ENCODE results near the gene LPCAT1. TPM values are rescaled to one million over a fixed set of nuclear protein-coding genes. Genes with fewer than 3 reads are reported as not detected.

The LPCAT1 gene
- total RNA-seq, 1 donor from 2014 or later, result 45.7 TPM

DNA sequence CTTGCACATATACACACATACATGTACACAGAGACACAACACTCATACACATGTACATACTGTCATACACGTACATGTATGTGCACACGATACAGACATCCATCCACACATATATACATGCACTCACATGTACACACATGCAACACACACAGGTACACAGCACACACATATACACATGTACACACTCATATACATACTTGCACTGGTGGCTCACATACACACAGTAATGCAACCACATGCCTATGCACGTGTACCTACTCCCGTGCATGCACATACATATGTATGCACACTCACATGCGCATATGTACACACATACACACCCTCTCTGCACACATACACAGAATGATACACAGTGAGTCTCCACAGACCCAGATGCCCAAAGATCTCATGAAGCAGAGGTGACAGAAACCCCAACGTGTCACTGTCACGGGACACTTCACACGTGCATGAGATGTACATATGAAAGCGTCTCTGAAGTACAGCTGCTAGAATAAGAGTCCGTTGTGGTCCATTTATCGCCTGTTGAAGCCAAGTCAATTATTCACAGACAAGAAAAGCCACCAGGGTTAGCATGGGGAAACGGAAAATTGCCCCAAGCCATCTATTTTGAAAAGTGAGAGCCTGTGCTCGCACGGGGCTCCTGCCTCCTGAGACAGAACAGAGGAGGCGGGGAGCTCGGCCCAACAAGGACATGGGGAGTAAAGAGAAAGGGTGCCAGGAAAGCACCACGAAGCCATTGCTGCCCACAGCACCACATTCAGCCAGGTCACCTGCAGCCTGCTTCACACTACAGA, 24.9 kb downstream of the LPCAT1 start:
- DNase-seq (ENCODE audit: low spot score), result no peak

DNA sequence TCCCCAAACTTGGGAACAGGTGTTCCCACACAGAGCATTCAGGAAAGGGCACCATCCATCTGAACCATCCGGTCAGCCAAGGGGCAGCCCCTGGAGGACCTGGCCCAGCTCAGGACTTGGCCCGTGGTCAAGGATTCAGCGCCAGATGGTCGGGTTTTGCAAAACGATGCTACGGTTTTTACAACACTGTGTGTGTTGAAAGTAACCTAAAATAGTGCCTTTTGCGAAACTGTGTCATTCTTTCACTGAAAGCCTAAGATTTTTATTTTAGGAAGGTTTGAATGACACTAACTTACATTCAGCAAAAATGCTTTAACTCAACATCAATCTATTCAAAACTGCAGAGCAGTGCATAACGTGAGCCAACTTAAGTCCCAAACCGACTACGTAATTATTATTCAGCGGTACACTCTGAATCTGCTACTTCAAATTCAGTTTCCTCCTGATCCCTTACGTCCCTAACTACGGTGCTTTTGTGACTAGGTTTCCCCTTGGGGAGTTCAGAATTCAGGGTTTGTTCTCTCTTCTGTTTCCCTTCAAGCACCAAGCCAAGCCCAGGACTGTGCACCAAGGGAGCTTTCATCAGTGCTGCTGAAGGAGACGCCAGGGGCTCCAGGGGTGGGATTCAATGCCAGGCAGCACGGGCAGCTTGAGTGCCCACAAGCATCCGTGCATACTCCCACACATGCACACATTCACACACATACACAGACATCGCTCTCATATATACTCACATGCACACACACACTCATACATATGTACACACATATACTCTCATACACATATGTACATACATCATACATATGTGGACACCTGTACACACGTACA, 25.8 kb downstream of the LPCAT1 start:
- DNase-seq (ENCODE audit: low spot score), result no peak

DNA sequence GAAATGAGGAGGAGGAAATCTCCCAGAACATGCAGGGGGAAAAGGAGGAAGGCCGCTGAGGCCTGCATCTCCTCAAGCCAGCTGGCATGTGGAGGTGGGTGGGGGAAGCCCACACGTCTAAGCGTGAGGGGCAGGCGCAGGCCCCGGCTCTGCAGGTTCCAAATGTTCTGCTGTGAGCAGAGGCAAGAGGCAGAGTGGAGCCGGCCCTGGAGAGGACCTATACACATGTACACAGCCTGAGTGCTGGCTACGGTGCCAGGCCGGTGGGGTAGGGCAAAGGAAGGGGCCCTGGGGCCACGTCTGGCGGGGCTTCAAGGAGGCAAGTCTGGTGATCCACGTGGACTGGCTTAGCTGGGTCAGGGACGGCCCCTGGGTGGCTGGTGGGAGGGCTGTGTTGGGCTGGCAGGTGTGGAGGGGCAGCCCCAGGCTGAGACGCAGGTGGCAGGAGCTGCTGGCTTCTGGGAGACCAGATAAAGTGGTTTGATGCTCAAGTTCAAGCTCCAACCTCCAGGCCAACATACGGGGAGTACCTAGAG, 26.4 kb downstream of the LPCAT1 start:
- DNase-seq (ENCODE audit: low spot score), result no peak

GRCh38 chr5:1495525-1495897, 28.2 kb downstream of the LPCAT1 start:
- DNase-seq (ENCODE audit: low spot score), result no peak

GRCh38 chr5:1494780-1495524, 28.8 kb downstream of the LPCAT1 start:
- no peak for DNase-seq (ENCODE audit: low spot score)

DNA sequence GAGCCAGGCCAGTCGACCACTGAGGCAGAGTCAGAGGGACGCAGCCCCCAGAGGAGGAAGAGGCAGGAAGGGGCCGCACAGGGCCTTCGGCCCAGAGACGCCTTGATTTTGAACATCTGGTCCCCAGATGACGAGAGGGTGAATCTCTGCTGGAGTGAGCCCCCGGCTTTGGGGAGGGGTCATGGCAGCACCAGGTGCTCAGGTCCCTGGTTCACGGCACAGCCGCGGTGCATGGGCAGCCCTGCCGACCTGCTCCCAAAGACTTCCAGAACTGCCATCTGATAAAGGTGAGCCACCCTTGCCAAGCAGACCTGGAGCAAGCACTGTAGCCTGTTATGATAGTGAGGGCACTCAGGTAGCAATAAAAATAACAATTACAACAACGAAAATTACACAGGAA, 29.8 kb downstream of the LPCAT1 start:
- no peak for DNase-seq (ENCODE audit: low spot score)

DNA sequence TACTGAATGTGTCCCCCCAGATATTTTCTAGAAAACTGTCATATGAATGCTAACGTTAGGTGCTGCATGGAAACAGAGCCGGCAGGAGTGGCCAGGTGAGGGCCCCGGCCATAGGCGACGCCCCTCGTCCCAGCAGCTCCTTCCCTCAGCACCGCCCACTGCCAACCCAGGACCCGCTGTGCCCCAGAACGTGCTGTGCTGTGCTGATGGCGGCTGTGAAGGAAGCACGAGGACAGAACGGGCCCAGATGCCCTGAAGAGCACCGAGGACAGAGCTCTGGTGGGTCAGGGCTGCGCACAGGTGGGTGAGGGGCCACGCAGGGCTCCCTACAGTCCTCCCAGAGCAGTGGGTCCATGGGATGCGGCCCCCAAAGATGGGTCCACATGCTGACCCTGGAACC, 30.3 kb downstream of the LPCAT1 start:
- DNase-seq (ENCODE audit: low spot score), result no peak

DNA sequence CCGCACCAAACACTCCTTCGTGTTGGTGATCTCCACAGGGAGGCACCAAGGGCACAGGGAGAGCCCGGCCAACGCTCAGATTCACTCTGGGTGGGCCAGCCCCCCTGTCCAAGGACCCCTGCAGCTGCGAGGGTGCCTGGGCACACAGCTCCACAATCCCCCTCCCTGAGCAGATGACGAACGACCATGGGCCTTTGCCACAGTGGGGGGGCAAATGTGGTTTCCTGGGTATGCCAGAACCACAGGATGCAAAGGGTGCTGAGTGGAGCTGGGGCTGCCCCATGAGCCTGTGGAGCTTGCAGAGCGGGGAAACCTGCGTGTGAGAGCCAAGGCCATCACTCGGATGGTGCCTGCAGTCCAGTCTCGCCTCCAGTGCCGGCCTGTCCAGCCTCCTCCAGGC, 31.0 kb downstream of the LPCAT1 start:
- DNase-seq (ENCODE audit: low spot score), result no peak

- DNase-seq (ENCODE audit: low spot score), result no peak
These were observed 33.4 kb downstream of the LPCAT1 start for GRCh38 chr5:1490376-1490775.

DNA sequence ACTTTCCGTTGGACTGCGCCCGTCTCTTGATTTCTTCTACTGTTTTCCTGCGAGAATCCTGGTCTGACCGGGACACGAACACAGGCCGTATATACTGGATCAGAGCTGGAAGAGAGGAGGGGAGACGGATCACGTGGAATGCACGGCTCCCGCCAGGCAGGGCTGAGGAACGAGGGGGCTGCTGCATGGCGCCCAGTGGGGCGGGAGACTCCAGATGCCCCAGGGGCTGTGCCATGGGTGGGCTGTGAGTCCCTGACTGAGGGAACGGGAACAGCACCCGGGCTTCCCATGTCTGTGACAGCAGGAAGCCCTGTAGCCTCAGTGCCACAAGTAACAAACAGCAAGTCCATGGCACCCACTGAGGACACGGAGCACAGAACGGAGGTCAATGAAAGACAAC, 34.0 kb downstream of the LPCAT1 start:
- DNase-seq (ENCODE audit: low spot score), result no peak

- DNase-seq (ENCODE audit: low spot score), result no peak
These were observed 34.7 kb downstream of the LPCAT1 start for GRCh38 chr5:1488882-1489680.

DNA sequence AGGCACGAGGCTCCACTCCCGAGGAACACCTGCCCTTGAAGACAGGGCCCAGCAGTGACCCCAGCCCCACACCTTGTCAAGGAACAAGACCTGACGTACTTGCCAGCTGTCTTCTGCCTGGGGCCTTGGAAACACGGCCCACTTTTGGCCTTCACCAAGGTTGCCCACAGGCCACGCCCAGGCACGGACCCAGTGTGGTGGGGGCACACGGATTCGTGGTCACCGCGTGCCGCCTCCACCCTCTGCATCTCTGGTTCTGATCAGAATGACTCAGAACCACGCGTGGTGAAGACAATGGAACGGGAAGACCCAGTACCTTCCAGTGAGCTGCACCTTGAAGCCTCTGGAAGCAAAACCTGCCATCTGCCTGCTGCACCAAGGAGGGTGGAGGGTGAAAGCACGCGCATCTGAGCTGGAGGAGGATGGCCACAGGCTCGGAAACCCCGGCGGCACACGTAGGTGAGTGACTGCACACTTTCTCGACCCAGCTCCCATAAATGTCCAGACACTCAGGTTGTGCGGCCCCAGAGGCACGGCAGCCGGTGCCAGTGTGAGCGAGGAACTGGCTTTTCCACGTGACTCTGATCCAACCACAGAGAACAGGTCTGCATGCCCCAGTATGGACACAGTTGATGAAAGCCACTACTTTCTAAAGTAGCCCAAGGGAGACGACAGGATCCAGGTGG, 36.5 kb downstream of the LPCAT1 start:
- no peak for DNase-seq (ENCODE audit: low spot score)

- no peak for DNase-seq (ENCODE audit: low spot score)
These were observed 37.5 kb downstream of the LPCAT1 start for GRCh38 chr5:1486271-1486670.

DNA sequence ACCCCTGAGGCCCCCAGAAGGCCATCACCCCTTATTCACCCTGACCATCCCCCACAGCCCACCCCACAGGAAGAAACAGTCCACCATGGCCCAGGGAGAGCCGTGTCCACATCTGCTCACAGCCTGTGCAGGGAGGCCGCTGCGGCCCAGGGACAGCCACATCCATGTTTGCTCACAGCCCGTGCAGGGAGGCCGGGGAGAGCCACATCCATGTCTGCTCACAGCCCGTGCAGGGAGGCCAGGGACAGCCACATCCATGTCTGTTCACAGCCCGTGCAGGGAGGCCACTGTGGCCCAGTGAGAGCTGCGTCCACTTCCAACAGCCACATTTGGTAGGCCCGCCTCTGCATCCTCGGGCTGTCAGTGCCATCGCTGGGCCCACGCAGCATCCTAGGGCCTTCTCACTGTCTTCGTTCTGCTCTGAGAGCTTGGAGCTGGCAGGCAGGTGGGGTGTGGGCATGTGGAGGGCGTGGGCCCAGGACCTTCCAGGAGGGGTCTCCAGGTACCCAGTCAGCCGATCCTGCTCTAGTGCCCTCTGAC, 38.1 kb downstream of the LPCAT1 start:
- no peak for DNase-seq (ENCODE audit: low spot score)

DNA sequence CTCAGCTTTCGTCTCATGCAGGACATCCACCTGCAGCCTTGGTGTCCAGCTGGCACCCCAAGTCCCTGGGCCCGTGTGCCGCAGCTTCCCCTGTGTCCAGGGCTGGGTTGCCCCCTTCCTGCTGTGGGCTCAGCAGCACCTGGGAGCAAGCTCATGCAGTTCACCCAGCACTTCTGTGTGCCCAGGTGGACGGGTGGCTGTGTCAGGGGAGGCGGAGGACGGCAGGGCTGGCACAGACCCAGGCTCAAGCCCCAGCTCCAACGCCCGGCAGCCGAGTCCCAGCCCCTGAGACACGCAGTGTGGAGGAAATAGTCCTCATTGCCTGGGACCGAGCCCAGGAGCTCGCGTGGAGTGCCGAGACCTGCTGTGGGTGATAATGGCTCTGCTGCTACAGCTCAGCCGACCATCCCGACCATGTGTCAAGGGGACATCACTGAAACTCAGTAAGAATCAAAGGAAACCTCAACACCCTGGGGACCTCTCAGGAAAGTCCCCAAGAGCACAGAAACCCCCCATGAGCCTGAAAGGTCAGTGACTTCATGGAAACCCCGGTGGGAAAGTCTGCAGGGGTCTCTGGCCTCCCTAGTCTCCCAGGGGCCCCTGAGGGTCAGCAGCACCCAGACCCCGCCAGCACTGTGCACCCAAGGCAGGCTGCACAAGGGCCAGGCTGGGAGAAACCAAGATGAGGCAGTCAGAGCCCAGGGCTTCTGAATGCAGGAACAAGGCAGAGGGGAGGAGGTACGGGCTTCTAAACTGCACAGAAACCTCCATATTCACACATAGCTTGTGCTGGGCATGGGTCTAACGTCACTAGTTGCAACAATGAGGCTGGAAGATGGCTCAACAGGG, 38.8 kb downstream of the LPCAT1 start:
- DNase-seq (ENCODE audit: low spot score), result no peak

GRCh38 chr5:1483856-1484729, 39.7 kb downstream of the LPCAT1 start:
- DNase-seq (ENCODE audit: low spot score), result no peak

GRCh38 chr5:1483064-1483463, 40.7 kb downstream of the LPCAT1 start:
- DNase-seq (ENCODE audit: low spot score), result no peak

GRCh38 chr5:1481959-1482331, 41.8 kb downstream of the LPCAT1 start:
- no peak for DNase-seq (ENCODE audit: low spot score)

Data from mesenteric fat pad (tissue), 1 donor.